NT2/D1 (cell line): ENCODE data around the gene DCP2.

ENCODE experiments used
- SUZ12 ChIP-seq: IDR thresholded peaks from 2 replicates; pipeline ENCODE4 v1.6.1; 2011; ENCODE audit not compliant: insufficient read length, insufficient read depth; ENCODE audit errors: extremely low read depth
- YY1 ChIP-seq: IDR thresholded peaks from 2 replicates; pipeline ENCODE4 v1.6.1; 2011; ENCODE audit not compliant: insufficient read length, insufficient read depth

DNA sequence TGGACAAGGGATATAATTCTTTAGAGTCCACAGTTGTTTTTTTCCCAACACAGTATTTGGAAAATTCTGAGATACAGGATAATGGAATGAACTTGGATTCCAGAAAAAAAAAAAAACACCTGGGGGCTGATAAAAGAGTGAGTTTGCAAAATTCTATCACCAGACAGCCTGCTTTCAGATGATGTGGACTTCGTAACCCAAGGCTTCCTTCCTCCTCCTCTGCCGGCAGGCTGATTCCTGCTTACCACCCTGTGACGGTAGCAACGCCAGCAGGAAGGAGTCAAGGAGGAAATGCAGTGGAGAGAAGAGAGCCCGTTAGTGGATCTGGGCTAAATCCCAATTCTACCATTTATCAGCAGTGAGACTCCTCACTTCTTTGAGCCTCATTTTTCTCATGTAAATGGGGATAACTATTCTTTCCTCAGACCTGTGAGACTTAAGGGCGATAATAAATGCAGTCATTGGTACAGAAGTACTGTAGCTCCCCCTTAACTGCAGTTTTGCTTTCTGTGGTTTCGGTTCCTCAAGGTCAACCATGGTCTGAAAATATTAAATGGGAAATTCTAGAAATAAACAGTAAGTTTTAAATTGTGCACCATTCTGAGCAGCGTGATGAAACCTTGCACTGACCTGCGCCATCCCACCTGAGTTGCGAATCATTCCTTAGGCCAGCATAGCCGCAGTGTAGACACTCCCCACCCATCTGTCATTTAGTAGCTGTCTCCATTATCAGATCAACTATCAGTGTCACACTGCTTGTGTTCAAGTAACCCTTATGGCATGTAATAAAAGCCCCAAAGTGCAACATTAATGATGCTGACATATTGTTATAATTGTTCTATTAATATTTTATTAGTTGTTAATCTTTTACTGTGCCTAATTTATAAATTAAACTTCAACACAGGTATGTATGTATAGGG, 71.4 kb downstream of the DCP2 start:
- TF ChIP-seq YY1: no peak
- no peak for TF ChIP-seq SUZ12
